GM18870 (cell line): ENCODE measurements around the gene CFAP251.
"Not testable (repeated sequence)": the region's sequence is repeated elsewhere in the genome, so short reads cannot be mapped to it uniquely, and the experiment has no call there.

Source experiments
- ATAC-seq: cut with Tn5 transposase; IDR thresholded peaks from one replicate; pipeline ENCODE4 v1.9.1; 2021; ENCODE audit warnings: moderate library complexity; ENCODE audit not compliant: unreplicated experiment

The CFAP251 gene

GRCh38 chr12:121908702-121909101, 9.7 kb upstream of the CFAP251 start:
- no peak for ATAC-seq

DNA sequence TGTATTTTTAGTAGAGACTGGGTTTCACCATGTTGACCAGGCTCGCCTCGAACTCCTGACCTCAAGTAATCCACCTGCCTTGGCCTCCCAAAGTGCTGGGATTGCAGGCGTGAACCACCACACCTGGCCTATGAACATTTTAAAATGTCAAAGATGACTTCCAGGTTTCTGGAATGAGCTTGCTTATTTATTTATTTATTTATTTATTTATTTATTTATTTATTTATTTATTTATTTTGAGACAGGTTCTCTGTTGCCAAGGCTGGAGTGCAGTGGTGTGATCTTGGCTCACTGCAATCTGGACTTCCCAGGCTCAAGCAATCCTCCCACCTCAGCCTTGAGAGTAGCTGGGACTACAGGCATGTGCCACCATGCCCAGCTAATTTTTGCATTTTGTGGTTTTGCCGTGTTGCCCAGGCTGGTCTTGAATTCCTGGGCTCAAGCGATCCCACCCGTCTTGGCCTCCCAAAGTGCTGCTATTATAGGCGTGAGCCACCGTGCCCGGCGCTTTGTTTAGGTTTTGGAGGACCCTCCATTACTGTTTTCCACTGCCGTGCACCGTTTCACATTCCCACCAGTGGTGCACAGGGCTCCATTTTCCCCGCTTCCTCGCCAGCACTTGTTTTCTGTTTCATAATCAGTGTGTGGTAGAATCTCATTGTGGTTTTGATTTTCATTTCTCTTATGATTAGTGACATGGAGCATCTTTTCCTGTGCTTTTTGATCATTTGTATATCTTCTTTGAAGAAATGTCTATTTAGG, 6.4 kb upstream of the CFAP251 start:
- ATAC-seq: no peak

DNA sequence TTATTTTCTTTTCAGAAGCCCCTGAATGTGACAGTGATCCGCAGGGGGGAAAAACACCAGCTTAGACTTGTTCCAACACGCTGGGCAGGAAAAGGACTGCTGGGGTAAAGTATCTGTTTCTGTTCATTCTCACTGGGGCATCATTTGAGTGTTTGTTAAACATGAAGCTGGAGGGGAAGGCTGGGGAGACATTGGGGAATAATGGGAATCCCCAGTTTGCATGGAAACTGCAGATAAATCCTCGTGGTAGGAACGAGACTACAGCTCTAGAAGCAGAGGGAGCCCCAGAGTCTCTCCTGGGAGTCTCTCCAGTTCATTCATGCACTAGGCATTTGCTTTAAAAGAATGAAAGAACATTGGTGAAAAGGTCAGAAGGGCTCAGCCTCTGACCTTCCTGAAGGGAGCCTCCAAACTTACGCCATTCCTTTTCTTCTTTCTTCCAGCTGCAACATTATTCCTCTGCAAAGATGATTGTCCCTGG, 2.5 kb upstream of the CFAP251 start:
- ATAC-seq: no peak

DNA sequence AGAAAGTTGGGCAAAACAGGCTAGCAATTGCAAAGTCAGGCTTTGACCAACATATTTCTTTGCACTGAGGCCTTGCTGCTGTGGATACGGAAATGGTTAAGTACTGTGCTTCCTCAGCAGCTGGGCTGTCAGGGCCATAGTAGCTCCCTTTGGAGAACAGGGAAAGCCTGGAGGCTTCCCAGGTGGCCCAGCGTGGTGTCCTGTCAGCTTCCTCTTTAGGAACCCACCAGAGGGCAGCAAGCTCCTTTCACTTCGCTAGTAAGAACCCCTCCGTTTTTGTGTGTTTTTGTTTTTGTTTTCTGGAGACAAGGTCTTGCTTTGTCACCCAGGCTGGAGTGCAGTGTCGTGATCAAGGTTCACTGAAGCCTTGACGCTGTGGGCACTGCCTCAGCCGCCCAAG, 1.7 kb upstream of the CFAP251 start:
- ATAC-seq: no peak

- ATAC-seq: no peak
These were observed 267 bp downstream of the CFAP251 start for GRCh38 chr12:121918679-121919038.

DNA sequence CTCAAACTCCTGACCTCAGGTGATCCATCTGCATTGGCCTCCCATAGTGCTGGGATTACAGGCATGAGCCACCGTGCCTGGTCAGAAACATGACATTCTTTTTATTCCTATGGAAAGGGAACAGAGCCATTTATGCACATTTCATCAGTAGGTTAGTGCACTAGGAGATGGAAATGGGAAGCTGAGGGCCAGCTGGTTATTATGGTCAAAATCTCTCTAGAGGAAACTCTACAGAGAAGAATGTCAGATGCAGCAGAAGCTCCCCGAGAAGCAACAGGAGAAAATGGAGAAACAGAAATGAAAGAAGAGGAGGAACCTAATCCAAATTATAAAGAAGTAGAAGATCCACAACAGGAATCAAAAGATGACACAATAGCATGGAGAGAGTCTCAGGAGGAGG, 2.7 kb downstream of the CFAP251 start:
- ATAC-seq: no peak

GRCh38 chr12:121925358-121925695, 6.9 kb downstream of the CFAP251 start:
- no peak for ATAC-seq

GRCh38 chr12:121926874-121927706, 8.7 kb downstream of the CFAP251 start:
- ATAC-seq: no peak

DNA sequence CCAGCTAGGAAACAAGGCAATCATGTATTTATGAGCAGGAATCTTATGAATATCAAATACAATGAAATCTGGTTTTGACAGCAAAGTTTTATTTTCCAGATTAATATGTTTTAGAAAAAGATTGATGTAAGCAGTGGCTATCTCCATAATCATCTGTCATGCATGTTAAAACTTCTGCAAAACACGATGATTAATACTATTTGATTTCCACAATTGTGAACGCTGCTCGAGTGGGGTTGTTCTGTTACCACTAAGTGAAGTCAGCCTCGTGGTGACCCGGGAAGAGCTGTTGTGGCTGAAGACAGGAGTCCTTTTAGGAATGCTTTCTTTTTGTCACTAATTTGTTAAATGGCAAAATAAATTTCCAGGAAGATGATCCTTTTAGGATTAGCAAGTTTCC, 9.4 kb downstream of the CFAP251 start:
- ATAC-seq: no peak

DNA sequence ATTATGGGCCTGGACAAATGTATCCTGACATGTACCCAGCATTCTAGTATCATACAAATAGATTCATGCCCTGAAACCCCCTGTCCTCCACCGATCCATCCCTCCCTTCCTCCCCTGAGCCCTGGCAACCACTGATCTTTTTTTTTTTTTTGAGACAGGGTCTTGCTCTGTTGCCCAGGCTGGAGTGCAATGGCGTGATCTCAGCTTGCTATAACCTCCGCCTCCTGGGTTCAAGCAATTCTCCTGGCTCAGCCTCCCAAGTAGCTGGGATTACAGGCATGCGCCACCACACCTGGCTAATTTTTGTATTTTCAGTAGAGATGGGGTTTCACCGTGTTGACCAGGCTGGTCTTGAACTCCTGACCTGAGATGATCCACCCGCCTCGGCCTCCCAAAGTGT, 11.2 kb downstream of the CFAP251 start:
- ATAC-seq: not testable (repeated sequence)

- no peak for ATAC-seq
These were observed 12.5 kb downstream of the CFAP251 start for GRCh38 chr12:121930862-121931261.

DNA sequence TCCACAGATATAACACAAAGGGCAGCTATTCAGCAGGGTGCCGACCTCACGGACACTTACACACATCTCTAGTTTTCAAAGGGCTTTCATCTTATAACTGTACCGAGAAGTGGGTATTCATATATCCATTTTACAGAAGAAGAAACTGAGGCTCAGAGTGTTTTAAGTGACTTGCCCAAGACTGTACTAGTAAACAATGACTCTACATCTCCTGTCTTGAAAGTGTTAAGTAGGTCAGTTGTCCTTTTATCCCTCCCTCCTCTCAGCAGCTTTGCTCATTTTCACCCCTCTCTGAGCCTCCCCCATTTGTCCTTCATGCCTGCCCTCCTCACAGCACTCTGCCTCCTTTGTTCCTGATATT, 13.8 kb downstream of the CFAP251 start:
- ATAC-seq: no peak

- no peak for ATAC-seq
These were observed 14.6 kb downstream of the CFAP251 start for GRCh38 chr12:121932914-121933521.

DNA sequence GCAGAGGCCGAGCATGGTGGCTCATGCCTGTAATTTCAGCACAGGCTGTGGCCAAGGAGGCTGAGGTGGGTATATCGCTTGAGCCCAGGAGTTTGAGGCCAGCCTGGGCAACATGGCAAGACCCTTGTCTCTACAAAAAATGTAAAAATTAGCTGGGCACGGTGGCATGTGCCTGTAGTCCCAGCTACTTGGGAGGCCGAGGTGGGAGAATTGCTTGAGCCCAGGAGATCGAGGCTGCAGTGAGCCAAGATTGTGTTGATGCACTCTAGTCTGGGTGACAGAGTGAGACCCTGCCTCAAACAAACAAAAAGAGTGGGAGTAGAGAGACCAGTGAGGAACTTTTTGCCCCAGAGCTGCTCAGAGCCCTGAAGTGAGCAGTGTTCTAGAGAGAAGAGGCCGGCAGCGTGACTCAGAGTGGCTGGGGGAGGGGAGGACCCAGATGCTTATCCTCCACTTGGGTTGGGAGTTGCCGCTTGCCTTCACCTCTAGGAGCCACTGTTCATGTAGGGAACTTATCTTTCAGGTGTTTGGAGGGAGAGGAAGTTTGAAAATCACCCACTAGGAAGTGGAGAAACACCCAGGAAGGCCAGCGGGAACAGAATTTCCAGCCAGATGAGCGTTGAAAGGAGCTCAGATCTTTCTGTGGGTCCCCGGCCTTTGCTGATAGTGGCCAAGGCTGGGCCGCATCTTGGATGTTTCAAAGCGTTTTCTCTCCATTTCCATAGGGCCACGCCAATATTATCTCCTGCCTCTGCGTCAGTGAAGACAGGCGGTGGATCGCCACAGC, 15.3 kb downstream of the CFAP251 start:
- ATAC-seq: no peak

DNA sequence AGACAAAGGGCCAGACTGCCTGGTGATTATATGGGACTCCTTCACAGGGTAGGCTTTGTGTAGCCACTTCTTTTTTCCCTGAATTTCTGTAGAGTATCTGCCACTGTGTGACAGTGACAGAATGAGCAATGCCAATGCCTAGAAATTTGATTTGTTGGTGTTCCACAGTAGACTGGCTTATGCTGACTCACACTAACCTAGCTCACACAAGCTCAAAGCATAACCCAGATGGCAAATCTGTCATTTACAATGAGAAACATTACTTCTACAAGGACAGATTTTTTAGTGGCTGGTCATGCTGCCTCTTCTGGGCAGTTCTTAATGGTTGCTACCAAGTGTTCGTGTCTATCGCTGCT, 15.9 kb downstream of the CFAP251 start:
- no peak for ATAC-seq

DNA sequence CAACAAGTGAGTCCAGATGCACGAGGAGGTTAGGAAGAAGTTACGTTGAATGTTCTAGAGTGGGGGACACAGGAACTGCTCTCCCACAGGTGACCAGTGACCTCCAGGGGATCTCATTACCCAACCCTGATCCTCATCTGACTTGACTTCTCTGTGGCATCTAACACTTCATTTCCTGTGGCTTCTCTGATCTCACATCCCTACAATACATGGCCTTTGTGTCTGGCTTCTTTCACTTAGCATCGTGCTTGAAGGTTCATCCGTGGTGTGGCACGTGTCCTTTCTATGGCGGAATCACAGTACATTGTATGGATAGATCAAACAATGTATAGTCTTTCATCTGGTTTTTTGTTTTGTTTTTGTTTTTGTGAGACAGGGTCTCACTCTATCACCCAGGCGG, 19.3 kb downstream of the CFAP251 start:
- no peak for ATAC-seq

DNA sequence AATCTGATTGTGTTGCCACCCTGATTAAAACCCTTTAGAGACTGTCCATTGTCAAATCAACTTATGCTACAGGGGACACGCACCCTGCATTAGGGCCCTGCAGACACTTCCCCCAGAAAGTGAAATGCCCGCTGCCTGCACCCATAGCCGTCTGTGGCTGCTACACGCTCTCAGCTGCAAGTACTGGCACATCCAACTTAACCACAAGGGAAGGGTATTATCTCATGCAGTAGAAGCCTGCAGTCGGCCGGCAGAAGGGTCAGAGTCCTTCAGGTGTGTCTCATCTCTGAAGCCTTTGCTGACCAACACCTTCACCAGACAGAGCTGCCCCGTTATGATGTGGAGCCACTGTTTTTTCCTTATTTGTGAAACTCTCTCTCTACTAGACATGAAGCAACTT, 20.8 kb downstream of the CFAP251 start:
- no peak for ATAC-seq

GRCh38 chr12:121939992-121940766, 21.8 kb downstream of the CFAP251 start:
- no peak for ATAC-seq

DNA sequence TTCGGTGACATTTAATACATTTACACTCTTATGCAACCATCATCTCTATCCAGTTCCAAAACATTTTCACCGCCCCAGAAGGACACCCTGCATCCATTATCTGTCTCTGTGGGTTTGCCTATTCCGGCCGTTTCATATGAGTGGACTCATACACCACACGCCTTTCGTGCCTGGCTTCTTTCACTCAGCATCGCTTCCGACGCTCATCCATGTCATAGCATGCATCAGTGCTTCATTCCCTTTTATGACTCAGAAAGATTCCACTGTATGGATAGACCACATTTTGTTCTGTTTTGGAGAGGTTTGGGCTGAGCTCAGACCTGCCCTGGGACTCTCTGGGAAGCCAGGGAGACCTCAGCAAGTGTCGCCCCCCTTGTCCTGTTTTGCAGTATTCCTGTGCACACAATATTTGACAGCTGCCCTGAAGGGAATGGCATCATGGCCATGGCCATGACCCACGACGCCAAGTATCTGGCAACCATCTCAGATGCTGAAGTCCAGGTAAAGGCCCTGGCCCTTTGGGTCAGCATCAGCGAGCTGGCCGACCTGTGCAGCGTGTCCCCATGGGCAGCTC, 23.8 kb downstream of the CFAP251 start:
- ATAC-seq: no peak

DNA sequence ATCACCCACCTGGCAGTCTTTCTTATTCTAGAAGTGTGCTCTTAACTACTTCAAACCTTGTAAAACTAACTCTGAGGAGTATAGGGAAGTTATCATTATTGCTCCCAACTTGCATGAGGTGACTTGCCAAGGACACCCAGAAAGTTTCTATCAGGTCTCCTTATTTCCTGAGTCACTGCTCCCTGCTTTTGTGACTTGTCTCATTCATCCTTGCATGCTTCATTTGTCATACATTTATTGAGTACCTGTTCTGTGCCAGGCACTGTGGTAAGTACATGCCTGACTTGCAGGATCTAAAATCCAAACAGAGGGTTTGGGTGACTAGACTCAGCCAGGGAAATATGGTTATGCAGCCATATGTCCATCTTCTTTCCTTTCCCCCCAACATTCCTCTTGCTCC, 25.5 kb downstream of the CFAP251 start:
- ATAC-seq: no peak
